Progenitor cell of endocrine pancreas (in vitro differentiated cells): ENCODE measurements around the gene NTPCR. TPM values are rescaled to one million over a fixed set of nuclear protein-coding genes. Genes with fewer than 3 reads are reported as not detected.

Experiments
- DNase-seq: peaks from one replicate; pipeline ENCODE4 v3.0.0; 2021; ENCODE audit warnings: low spot score; ENCODE audit not compliant: unreplicated experiment
- H3K27ac Mint-ChIP-seq: 2 replicates; pipeline ENCODE4 v1.8.0; 2021; ENCODE audit warnings: mild to moderate bottlenecking, moderate library complexity, mixed read lengths
- H3K27me3 Mint-ChIP-seq: 2 replicates; pipeline ENCODE4 v1.8.0; 2021; ENCODE audit warnings: mixed read lengths
- H3K36me3 Mint-ChIP-seq: 2 replicates; pipeline ENCODE4 v1.8.0; 2022; ENCODE audit warnings: mixed read lengths; ENCODE audit not compliant: insufficient read depth
- H3K4me1 Mint-ChIP-seq: 2 replicates; pipeline ENCODE4 v1.8.0; 2021; ENCODE audit warnings: low read depth, mixed read lengths
- H3K4me3 Mint-ChIP-seq: 2 replicates; pipeline ENCODE4 v1.8.0; 2021; ENCODE audit warnings: low read depth, mild to moderate bottlenecking, moderate library complexity, mixed read lengths
- H3K9me3 Mint-ChIP-seq: 2 replicates; pipeline ENCODE4 v1.8.0; 2021; ENCODE audit warnings: low read depth, mixed read lengths
- CTCF ChIP-seq: fragments of 200-600 bp; sonication (generic); IDR thresholded peaks from one replicate; pipeline ENCODE4 v1.5.0; 2021; ENCODE audit warnings: antibody characterized with exemption, mild to moderate bottlenecking; ENCODE audit not compliant: unreplicated experiment
- total RNA-seq: library from RNA; stranded (reverse); gene quantifications from 2 replicates; pipeline ENCODE4 v1.2.1, GENCODE V29; 2021

The NTPCR gene
- total RNA-seq, 1 donor from 2014 or later, result 59.0 TPM

GRCh38 chr1:232983817-232984567, 33.6 kb downstream of the NTPCR start:
- Mint-ChIP-seq H3K4me1 (peaks cover 4% of the 10 kb centered on the region), H3K36me3 (peaks cover 5% of the 10 kb centered on the region), H3K9me3 (no peaks in the 10 kb centered on the region), H3K4me3 (no peak overlapping the region), H3K27me3 (no peaks in the 10 kb centered on the region), H3K27ac (peak overlapping the region; percentile 80)
- DNase-seq, result no peak
- TF ChIP-seq CTCF, result no peak

- no peak overlapping the region for H3K27ac Mint-ChIP-seq
- no peak for DNase-seq
- peaks cover 8% of the 10 kb centered on the region for H3K36me3 Mint-ChIP-seq
- no peaks in the 10 kb centered on the region for H3K27me3 Mint-ChIP-seq
- no peaks in the 10 kb centered on the region for H3K9me3 Mint-ChIP-seq
- no peak overlapping the region for H3K4me3 Mint-ChIP-seq
- H3K4me1 Mint-ChIP-seq, result peaks cover 4% of the 10 kb centered on the region
- TF ChIP-seq CTCF, result no peak
Measured at GRCh38 chr1:232984577-232985425, 34.4 kb downstream of the NTPCR start.

DNA sequence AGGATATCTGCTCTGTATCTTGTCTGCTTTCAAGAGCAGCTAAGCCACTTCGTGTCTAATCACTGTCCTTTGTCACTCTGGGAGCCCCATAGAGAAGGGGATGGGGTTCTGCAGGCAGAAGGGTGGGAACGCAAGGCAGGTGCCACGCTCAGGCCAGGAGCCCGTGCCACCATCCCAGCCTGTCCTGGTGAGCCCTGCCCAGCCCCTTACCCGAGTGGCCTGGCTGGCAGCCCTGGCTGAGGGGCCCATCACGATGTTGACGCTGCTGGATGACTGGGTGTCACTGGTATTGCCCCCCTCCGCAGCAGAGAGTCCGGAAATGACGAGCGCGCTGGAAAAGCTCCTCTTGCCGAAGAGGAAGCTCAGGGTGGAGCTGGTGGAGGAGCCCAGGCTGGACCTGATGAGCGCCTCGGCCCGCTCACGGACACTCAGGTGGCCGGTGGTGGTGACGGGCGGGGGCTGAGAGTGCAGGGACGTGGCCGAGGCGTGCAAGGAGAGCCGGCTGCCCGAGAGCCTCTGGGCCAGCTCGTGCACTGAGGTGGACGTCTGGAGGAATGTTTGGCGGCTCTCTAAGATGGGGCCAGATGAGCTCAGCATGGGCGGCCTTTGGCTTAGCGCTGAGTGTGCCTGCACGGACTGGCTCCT, 35.6 kb downstream of the NTPCR start:
- Mint-ChIP-seq H3K36me3 (peaks cover 7% of the 10 kb centered on the region), H3K9me3 (no peaks in the 10 kb centered on the region), H3K4me3 (no peak overlapping the region), H3K27ac (no peak overlapping the region), H3K27me3 (no peaks in the 10 kb centered on the region), H3K4me1 (peaks cover 4% of the 10 kb centered on the region)
- DNase-seq, result no peak
- no peak for TF ChIP-seq CTCF

GRCh38 chr1:232986527-232986922, 36.1 kb downstream of the NTPCR start:
- no peak overlapping the region for H3K27ac Mint-ChIP-seq
- peaks cover 8% of the 10 kb centered on the region for H3K36me3 Mint-ChIP-seq
- DNase-seq, result no peak
- no peaks in the 10 kb centered on the region for H3K27me3 Mint-ChIP-seq
- no peak overlapping the region for H3K4me3 Mint-ChIP-seq
- TF ChIP-seq CTCF, result no peak
- no peaks in the 10 kb centered on the region for H3K9me3 Mint-ChIP-seq
- H3K4me1 Mint-ChIP-seq, result peaks cover 4% of the 10 kb centered on the region
